ENCODE results near the gene CD81. TPM values are rescaled to one million over a fixed set of nuclear protein-coding genes. Genes with fewer than 3 reads are reported as not detected.

CD81 gene
- total and polyA plus RNA-seq, 9 of the 15 experiments (the other 6 are each of a cell fraction or from before 2014, with no cell fraction given) = 2.4 to 189 (median 61.7) TPM

GRCh38 chr11:2419638-2420501, 42.8 kb downstream of the CD81 start (continued):
- TF ChIP-seq EZH2 (IDR thresholded peaks at IDR 0.05; ENCODE audit: borderline replicate concordance, low read depth, low read length) (no peak), TAF9B (IDR thresholded peaks at IDR 0.05; ENCODE audit: partially characterized antibody) (no peak), CCNT2 (IDR thresholded peaks at IDR 0.05; ENCODE audit: borderline replicate concordance, extremely low read depth, insufficient read length, low read depth, low read length) (no peak), BCL6 (CRISPR knock-in tag; IDR thresholded peaks at IDR 0.05) (no peak), FOXJ2 (tag; IDR thresholded peaks at IDR 0.05) (no peak), NCOA6 (IDR thresholded peaks at IDR 0.05) (no peak), NFE2 (IDR thresholded peaks at IDR 0.05; ENCODE audit: low read depth) (no peak), RBM15 (IDR thresholded peaks at IDR 0.05; ENCODE audit: insufficient read depth, low read length) (no peak), RBM34 (IDR thresholded peaks at IDR 0.05; ENCODE audit: borderline replicate concordance, insufficient read depth, low read length) (no peak), SMARCA5 (IDR thresholded peaks at IDR 0.05) (no peak), ZNF436 (CRISPR knock-in tag; IDR thresholded peaks at IDR 0.05) (no peak), POU5F1 (IDR thresholded peaks at IDR 0.05; ENCODE audit: borderline replicate concordance, low read depth, low read length, partially characterized antibody) (no peak), KDM4B (IDR thresholded peaks at IDR 0.05; ENCODE audit: borderline replicate concordance in 2 of 2, low read depth in 1 of 2) (no peak), ZNF77 (CRISPR knock-in tag; IDR thresholded peaks at IDR 0.05) (no peak), CBX2 (IDR thresholded peaks at IDR 0.05; ENCODE audit: insufficient read depth, low read length, poor library complexity, severe bottlenecking) (no peak), KLF13 (tag; IDR thresholded peaks at IDR 0.05; ENCODE audit: borderline replicate concordance, low read depth) (no peak), ZNF277 (CRISPR knock-in tag; IDR thresholded peaks at IDR 0.05; ENCODE audit: borderline replicate concordance) (no peak), ILK (tag; IDR thresholded peaks at IDR 0.05; ENCODE audit: borderline replicate concordance, low read depth) (no peak), JUND (IDR thresholded peaks at IDR 0.05; ENCODE audit: borderline replicate concordance, low read depth, low read length) (no peak), JUND (tag; IDR thresholded peaks at IDR 0.05; ENCODE audit: borderline replicate concordance, low read depth, low read length) (no peak)
- TF ChIP-seq, protein P1, sequence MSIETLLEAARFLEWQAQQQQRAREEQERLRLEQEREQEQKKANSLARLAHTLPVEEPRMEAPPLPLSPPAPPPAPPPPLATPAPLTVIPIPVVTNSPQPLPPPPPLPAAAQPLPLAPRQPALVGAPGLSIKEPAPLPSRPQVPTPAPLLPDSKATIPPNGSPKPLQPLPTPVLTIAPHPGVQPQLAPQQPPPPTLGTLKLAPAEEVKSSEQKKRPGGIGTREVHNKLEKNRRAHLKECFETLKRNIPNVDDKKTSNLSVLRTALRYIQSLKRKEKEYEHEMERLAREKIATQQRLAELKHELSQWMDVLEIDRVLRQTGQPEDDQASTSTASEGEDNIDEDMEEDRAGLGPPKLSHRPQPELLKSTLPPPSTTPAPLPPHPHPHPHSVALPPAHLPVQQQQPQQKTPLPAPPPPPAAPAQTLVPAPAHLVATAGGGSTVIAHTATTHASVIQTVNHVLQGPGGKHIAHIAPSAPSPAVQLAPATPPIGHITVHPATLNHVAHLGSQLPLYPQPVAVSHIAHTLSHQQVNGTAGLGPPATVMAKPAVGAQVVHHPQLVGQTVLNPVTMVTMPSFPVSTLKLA (conservative IDR thresholded peaks at IDR 0.05) = no peak
- TF ChIP-seq, protein P2, sequence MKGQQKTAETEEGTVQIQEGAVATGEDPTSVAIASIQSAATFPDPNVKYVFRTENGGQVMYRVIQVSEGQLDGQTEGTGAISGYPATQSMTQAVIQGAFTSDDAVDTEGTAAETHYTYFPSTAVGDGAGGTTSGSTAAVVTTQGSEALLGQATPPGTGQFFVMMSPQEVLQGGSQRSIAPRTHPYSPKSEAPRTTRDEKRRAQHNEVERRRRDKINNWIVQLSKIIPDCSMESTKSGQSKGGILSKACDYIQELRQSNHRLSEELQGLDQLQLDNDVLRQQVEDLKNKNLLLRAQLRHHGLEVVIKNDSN (CRISPR knock-in tag; IDR thresholded peaks at IDR 0.05) = no peak
